ENCODE data around the gene HMHB1.

HMHB1 gene

GRCh38 chr5:143796125-143796524, 15.8 kb upstream of the HMHB1 start:
- TF ChIP-seq, protein P1, sequence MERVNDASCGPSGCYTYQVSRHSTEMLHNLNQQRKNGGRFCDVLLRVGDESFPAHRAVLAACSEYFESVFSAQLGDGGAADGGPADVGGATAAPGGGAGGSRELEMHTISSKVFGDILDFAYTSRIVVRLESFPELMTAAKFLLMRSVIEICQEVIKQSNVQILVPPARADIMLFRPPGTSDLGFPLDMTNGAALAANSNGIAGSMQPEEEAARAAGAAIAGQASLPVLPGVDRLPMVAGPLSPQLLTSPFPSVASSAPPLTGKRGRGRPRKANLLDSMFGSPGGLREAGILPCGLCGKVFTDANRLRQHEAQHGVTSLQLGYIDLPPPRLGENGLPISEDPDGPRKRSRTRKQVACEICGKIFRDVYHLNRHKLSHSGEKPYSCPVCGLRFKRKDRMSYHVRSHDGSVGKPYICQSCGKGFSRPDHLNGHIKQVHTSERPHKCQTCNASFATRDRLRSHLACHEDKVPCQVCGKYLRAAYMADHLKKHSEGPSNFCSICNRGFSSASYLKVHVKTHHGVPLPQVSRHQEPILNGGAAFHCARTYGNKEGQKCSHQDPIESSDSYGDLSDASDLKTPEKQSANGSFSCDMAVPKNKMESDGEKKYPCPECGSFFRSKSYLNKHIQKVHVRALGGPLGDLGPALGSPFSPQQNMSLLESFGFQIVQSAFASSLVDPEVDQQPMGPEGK (CRISPR knock-in tag; IDR thresholded peaks at IDR 0.05; ENCODE audit: borderline replicate concordance) = no peak
- TF ChIP-seq BACH2 (CRISPR knock-in tag; IDR thresholded peaks at IDR 0.05; ENCODE audit: borderline replicate concordance) = no peak
- no peak for ATAC-seq

DNA sequence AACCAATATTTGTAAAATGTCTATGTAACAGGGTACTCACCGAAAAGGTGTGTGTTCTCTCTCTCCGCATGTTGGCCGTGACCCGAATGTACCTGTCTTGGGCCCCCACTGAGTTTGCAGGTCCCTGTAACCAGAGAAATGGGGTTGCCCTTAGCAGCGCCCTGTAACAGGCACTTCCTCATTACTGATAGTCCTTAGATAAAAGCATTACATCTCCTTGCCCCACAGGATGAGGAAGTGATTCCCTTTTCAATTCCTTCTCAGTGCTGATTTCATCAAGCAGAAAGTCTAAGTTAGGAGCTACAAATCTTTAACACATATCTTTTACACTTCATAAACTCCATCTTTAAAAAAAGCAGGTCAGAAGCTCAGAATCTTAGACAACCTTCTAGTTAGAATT, 15.2 kb upstream of the HMHB1 start:
- TF ChIP-seq PPARA (CRISPR knock-in tag; IDR thresholded peaks at IDR 0.05; ENCODE audit: borderline replicate concordance) (no peak), CSDC2 (CRISPR knock-in tag; IDR thresholded peaks at IDR 0.05) (no peak), ESRRG (CRISPR knock-in tag; IDR thresholded peaks at IDR 0.05) (no peak), ZFP3 (CRISPR knock-in tag; IDR thresholded peaks at IDR 0.05) (no peak), OSR1 (CRISPR knock-in tag; IDR thresholded peaks at IDR 0.05) (no peak)
- no peak for ATAC-seq

GRCh38 chr5:143800715-143801114, 11.2 kb upstream of the HMHB1 start:
- no peak for ATAC-seq
- TF ChIP-seq, protein P2, sequence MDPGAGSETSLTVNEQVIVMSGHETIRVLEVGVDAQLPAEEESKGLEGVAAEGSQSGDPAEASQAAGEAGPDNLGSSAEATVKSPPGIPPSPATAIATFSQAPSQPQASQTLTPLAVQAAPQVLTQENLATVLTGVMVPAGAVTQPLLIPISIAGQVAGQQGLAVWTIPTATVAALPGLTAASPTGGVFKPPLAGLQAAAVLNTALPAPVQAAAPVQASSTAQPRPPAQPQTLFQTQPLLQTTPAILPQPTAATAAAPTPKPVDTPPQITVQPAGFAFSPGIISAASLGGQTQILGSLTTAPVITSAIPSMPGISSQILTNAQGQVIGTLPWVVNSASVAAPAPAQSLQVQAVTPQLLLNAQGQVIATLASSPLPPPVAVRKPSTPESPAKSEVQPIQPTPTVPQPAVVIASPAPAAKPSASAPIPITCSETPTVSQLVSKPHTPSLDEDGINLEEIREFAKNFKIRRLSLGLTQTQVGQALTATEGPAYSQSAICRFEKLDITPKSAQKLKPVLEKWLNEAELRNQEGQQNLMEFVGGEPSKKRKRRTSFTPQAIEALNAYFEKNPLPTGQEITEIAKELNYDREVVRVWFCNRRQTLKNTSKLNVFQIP (CRISPR knock-in tag; IDR thresholded peaks at IDR 0.05; ENCODE audit: borderline replicate concordance, low read depth) = no peak
- TF ChIP-seq ESRRG (CRISPR knock-in tag; IDR thresholded peaks at IDR 0.05) (no peak), TCF4 (CRISPR knock-in tag; IDR thresholded peaks at IDR 0.05; ENCODE audit: borderline replicate concordance) (no peak), TOX (CRISPR knock-in tag; IDR thresholded peaks at IDR 0.05; ENCODE audit: borderline replicate concordance) (no peak), ISL1 (CRISPR knock-in tag; IDR thresholded peaks at IDR 0.05) (no peak), CSDC2 (CRISPR knock-in tag; IDR thresholded peaks at IDR 0.05) (no peak), PPARA (CRISPR knock-in tag; IDR thresholded peaks at IDR 0.05; ENCODE audit: borderline replicate concordance) (no peak), BACH2 (CRISPR knock-in tag; IDR thresholded peaks at IDR 0.05; ENCODE audit: borderline replicate concordance) (no peak), ZFP3 (CRISPR knock-in tag; IDR thresholded peaks at IDR 0.05) (no peak), ARNTL (CRISPR knock-in tag; IDR thresholded peaks at IDR 0.05; ENCODE audit: borderline replicate concordance, low read depth) (no peak), CSRNP3 (CRISPR knock-in tag; IDR thresholded peaks at IDR 0.05) (no peak), ZC3H10 (CRISPR knock-in tag; IDR thresholded peaks at IDR 0.05) (no peak), RARB (CRISPR knock-in tag; IDR thresholded peaks at IDR 0.05) (no peak), ZNF70 (CRISPR knock-in tag; IDR thresholded peaks at IDR 0.05) (no peak), ZNF565 (CRISPR knock-in tag; conservative IDR thresholded peaks at IDR 0.05; ENCODE audit: low read depth) (no peak), OSR1 (CRISPR knock-in tag; IDR thresholded peaks at IDR 0.05) (no peak)
- TF ChIP-seq, protein P3, sequence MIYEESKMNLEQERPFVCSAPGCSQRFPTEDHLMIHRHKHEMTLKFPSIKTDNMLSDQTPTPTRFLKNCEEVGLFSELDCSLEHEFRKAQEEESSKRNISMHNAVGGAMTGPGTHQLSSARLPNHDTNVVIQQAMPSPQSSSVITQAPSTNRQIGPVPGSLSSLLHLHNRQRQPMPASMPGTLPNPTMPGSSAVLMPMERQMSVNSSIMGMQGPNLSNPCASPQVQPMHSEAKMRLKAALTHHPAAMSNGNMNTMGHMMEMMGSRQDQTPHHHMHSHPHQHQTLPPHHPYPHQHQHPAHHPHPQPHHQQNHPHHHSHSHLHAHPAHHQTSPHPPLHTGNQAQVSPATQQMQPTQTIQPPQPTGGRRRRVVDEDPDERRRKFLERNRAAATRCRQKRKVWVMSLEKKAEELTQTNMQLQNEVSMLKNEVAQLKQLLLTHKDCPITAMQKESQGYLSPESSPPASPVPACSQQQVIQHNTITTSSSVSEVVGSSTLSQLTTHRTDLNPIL (CRISPR knock-in tag; IDR thresholded peaks at IDR 0.05; ENCODE audit: low read depth) = no peak
- TF ChIP-seq, protein P1 (CRISPR knock-in tag; IDR thresholded peaks at IDR 0.05; ENCODE audit: borderline replicate concordance) = no peak

DNA sequence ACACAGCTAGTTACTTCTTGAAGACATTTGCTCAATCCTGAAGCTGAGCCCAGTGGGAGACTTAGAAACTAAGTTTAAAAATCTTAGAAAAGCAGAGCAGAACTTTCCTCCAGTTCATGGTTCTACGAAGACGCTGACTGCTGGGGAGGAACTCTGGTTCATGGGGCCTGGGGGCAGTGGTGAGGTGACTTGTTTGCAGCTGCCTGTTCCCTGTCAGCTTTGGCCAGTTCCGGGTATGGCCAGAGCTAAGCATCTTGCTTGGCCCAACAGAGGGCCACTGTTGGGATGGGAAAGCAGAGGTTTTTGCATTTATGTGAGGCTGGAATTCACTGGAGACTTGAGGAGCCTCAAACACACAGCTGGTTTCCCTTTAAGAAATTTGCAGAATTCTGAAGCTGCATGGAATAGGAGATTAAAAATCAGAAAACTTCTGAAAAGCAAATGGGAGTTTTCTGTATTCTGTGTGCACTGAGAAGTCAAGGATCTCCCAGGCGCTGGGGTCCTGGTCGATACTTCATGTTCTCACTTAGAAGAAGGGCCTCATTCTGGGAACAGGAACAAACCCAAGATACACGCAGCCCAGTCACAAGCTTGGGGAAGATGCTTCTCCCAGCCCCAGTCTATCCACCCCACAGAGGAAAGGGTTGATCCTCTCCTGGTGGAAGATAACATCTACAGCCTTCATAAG, 10.6 kb upstream of the HMHB1 start:
- ATAC-seq = no peak
- TF ChIP-seq ZC3H10 (CRISPR knock-in tag; IDR thresholded peaks at IDR 0.05) = no peak
